PC-9 (cell line): ENCODE measurements around the gene ELMO1. TPM values are rescaled to one million over a fixed set of nuclear protein-coding genes. Genes with fewer than 3 reads are reported as not detected.

Experiments
- BruUV-seq: library from RNA; stranded (reverse); fragments of 400-500 nt; replicated peaks from 2 replicates; lab custom pipeline; 2021; lab: Mats Ljungman, UMichigan
- CTCF ChIA-PET: fragments of 300-600 bp; sonication (Branson Sonifier 250); formaldehyde crosslinking; loops from one replicate; lab custom pipeline; 2022; ENCODE audit warnings: antibody characterized with exemption; lab: Charles Lee
- POLR2A ChIA-PET: fragments of 300-600 bp; sonication (Branson Sonifier 250); formaldehyde crosslinking; loops from one replicate; lab custom pipeline; 2022; ENCODE audit warnings: antibody characterized with exemption; ENCODE audit not compliant: unreplicated experiment; lab: Charles Lee
- DNase-seq, 2 experiments: peaks; one replicate each; pipeline versions ENCODE4 v3.0.0 to v3.0.0-alpha.2; 2015 to 2022; ENCODE audit warnings: mixed read lengths in 1 of 2
- H2AFZ ChIP-seq: fragments of 200-600 bp; sonication (generic); 2 replicates; pipeline ENCODE4 v1.8.1; 2017; ENCODE audit warnings: antibody characterized with exemption
- H3F3A ChIP-seq: fragments of 200-600 bp; sonication (generic); 2 replicates; pipeline ENCODE4 v1.8.1; 2017; ENCODE audit warnings: antibody characterized with exemption, mild to moderate bottlenecking, low read depth; ENCODE audit not compliant: insufficient read depth
- H3K27ac ChIP-seq: fragments of 200-600 bp; sonication (generic); 2 replicates; pipeline ENCODE4 v1.6.1; 2016; ENCODE audit warnings: mixed run types
- H3K27me3 ChIP-seq: fragments of 200-600 bp; sonication (generic); 2 replicates; pipeline ENCODE4 v1.6.1; 2016; ENCODE audit warnings: low read depth, mixed run types; ENCODE audit not compliant: insufficient read depth
- H3K36me3 ChIP-seq: fragments of 200-600 bp; sonication (generic); 2 replicates; pipeline ENCODE4 v1.6.1; 2016; ENCODE audit warnings: low read depth, mixed run types
- H3K4me1 ChIP-seq: fragments of 200-600 bp; sonication (generic); replicated peaks from 2 replicates; pipeline ENCODE4 v1.6.1; 2016; ENCODE audit warnings: mixed run types; ENCODE audit not compliant: insufficient read depth
- H3K4me2 ChIP-seq: fragments of 200-600 bp; sonication (generic); 2 replicates; pipeline ENCODE4 v1.6.1; 2017; ENCODE audit warnings: mixed run types
- H3K4me3 ChIP-seq: fragments of 200-600 bp; sonication (generic); 2 replicates; pipeline ENCODE4 v1.6.1; 2016; ENCODE audit warnings: mixed run types
- H3K79me2 ChIP-seq: fragments of 200-600 bp; sonication (generic); 2 replicates; pipeline ENCODE4 v1.6.1; 2017; ENCODE audit warnings: low read depth, mixed run types
- H3K9me2 ChIP-seq: fragments of 200-600 bp; sonication (generic); 2 replicates; pipeline ENCODE4 v1.8.1; 2017; ENCODE audit warnings: mild to moderate bottlenecking; ENCODE audit not compliant: insufficient read depth
- H3K9me3 ChIP-seq: fragments of 200-600 bp; sonication (generic); 2 replicates; pipeline ENCODE4 v1.8.1; 2016; ENCODE audit warnings: low read depth; ENCODE audit not compliant: insufficient read depth
- H4K20me1 ChIP-seq: fragments of 200-600 bp; sonication (generic); 2 replicates; pipeline ENCODE4 v1.8.1; 2017; ENCODE audit not compliant: insufficient read depth
- EZH2 ChIP-seq: fragments of 200-600 bp; sonication (generic); IDR thresholded peaks from 2 replicates; pipeline ENCODE4 v1.8.0; 2017; ENCODE audit warnings: antibody characterized with exemption, low read depth
- intact Hi-C: fragments of 100-400 bp; cut with micrococcal nuclease; formaldehyde crosslinking; loops from one replicate; pipeline ENCODE4 v1.10.0; 2022; ENCODE audit not compliant: unreplicated experiment
- total RNA-seq: library from RNA; stranded (reverse); gene quantifications from 2 replicates; pipeline ENCODE4 v1.2.3, GENCODE V29; 2021
- TF ChIP-seq, protein P1 (sequence below): fragments of 200-600 bp; sonication (generic); conservative IDR thresholded peaks from 2 replicates; pipeline ENCODE4 v1.6.1; 2017; ENCODE audit warnings: mixed run types, antibody characterized with exemption, mild to moderate bottlenecking, moderate library complexity

ELMO1 gene
- total RNA-seq, 1 experiment from 2014 or later, result 4.8 TPM

DNA sequence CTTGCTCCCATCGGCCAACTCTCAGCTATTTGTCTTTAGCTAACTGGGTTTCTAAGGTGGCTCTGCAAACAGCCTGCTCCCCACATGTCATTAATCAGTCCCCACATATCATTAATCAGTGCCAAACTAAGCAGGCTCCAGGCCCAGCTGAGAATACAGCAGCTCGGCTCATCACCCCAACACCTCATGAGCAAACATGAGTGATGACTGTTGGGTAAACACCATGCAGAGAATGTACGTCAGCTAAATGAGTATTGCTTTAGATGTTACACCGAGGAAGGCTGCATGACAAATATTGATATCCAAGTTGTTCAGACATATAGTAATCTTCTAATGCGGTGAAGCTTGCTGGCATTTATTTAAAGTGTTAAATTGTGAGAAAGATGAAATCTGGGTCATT lies 536.9 kb downstream of the ELMO1 start:
- BruUV-seq, result no TSS peak
- H3K9me2 ChIP-seq, result 0 out of 2 replicates have a peak, but pooled peaks cover 4% of the 10 kb centered on the region
- ChIA-PET CTCF (no interaction called here), POLR2A (no interaction called here)
- H3K27me3 ChIP-seq, result 0 out of 2 replicates have a peak, but pooled peaks cover 22% of the 10 kb centered on the region
- H3K79me2 ChIP-seq, result no peaks in the 10 kb centered on the region
- peaks cover 3% of the 10 kb centered on the region; the same call in 1 of the 2 replicates for H3K9me3 ChIP-seq
- H2AFZ ChIP-seq, result no peak overlapping the region
- no peak overlapping the region for H3K4me3 ChIP-seq
- TF ChIP-seq, protein P1, sequence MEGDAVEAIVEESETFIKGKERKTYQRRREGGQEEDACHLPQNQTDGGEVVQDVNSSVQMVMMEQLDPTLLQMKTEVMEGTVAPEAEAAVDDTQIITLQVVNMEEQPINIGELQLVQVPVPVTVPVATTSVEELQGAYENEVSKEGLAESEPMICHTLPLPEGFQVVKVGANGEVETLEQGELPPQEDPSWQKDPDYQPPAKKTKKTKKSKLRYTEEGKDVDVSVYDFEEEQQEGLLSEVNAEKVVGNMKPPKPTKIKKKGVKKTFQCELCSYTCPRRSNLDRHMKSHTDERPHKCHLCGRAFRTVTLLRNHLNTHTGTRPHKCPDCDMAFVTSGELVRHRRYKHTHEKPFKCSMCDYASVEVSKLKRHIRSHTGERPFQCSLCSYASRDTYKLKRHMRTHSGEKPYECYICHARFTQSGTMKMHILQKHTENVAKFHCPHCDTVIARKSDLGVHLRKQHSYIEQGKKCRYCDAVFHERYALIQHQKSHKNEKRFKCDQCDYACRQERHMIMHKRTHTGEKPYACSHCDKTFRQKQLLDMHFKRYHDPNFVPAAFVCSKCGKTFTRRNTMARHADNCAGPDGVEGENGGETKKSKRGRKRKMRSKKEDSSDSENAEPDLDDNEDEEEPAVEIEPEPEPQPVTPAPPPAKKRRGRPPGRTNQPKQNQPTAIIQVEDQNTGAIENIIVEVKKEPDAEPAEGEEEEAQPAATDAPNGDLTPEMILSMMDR, result no peak
- no peak for TF ChIP-seq EZH2
- no peaks in the 10 kb centered on the region for H3F3A ChIP-seq
- no peaks in the 10 kb centered on the region for H3K36me3 ChIP-seq
- intact Hi-C loops, result no loop called here
- H4K20me1 ChIP-seq, result no peaks in the 10 kb centered on the region
- no peak overlapping the region for H3K4me2 ChIP-seq
- no peak overlapping the region for H3K27ac ChIP-seq
- H3K4me1 ChIP-seq, result no peaks in the 10 kb centered on the region
- no peak for DNase-seq

DNA sequence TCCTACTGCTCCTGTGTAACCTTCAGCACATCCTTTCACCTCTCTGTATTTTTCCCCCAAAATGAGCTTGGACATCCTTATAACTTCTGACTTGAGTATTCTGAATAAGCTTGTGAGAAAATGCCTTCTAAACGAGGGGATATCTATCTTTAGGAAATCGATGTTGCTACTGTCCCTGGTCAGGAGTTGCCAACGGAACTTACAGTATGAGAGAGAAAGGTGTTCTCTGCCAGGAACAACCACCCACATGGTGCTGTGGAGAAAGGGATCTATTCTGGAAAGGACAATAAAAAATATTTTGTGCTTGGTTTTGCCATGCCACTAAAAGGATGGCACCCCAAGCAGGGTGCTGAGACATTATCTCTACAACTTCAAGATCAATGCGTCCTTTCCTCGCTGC lies 537.8 kb downstream of the ELMO1 start:
- POLR2A ChIA-PET, result interaction anchor here (0.8 kb wide), 1 partner anchor 19 kb away, joined by 8 read pairs; no protein-coding TSS in a partner anchor
- Histone ChIP-seq H3K79me2 (no peaks in the 10 kb centered on the region), H3K9me2 (0 out of 2 replicates have a peak, but pooled peaks cover 4% of the 10 kb centered on the region), H3K4me1 (no peaks in the 10 kb centered on the region), H3K9me3 (peaks cover 3% of the 10 kb centered on the region; the same call in 1 of the 2 replicates), H3K36me3 (no peaks in the 10 kb centered on the region), H2AFZ (no peak overlapping the region), H3K4me3 (no peak overlapping the region), H4K20me1 (no peaks in the 10 kb centered on the region), H3K27ac (no peak overlapping the region), H3K27me3 (0 out of 2 replicates have a peak, but pooled peaks cover 22% of the 10 kb centered on the region), H3K4me2 (no peak overlapping the region), H3F3A (no peaks in the 10 kb centered on the region)
- CTCF ChIA-PET, result no interaction called here
- TF ChIP-seq, protein P1, result no peak
- no peak for TF ChIP-seq EZH2
- no TSS peak for BruUV-seq
- intact Hi-C loops, result no loop called here
- DNase-seq, result no peak

DNA sequence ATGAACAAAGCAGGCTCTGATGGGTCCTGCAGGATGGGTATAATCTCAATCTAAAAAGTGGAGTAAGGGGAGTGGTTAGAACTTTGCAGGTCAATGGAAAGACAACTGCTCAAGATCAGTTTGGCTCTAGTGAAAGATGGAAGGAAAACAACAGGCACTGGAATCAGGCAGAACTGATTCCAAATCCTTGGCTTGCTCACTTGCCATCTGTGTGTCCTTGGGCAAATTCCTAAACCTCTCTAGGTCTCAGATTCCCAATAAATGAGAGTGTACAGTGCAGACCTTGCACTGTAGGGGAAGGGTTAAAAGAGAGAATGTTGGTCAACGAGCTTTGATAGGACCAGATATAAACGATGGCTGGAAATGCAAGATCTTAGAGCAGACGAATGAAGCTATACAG lies 538.3 kb downstream of the ELMO1 start:
- no peak overlapping the region for H2AFZ ChIP-seq
- intact Hi-C loops, result no loop called here
- H3K27me3 ChIP-seq, result 0 out of 2 replicates have a peak, but pooled peaks cover 18% of the 10 kb centered on the region
- 0 out of 2 replicates have a peak, but pooled peaks cover 4% of the 10 kb centered on the region for H3K9me2 ChIP-seq
- no peak overlapping the region for H3K4me3 ChIP-seq
- no peaks in the 10 kb centered on the region for H4K20me1 ChIP-seq
- H3K9me3 ChIP-seq, result peaks cover 3% of the 10 kb centered on the region; the same call in 1 of the 2 replicates
- BruUV-seq, result no TSS peak
- no peaks in the 10 kb centered on the region for H3K4me1 ChIP-seq
- TF ChIP-seq, protein P1, result no peak
- TF ChIP-seq EZH2, result no peak
- DNase-seq, result no peak
- H3K79me2 ChIP-seq, result no peaks in the 10 kb centered on the region
- no peaks in the 10 kb centered on the region for H3F3A ChIP-seq
- H3K4me2 ChIP-seq, result no peak overlapping the region
- no peak overlapping the region for H3K27ac ChIP-seq
- POLR2A ChIA-PET, result interaction anchor here (0.8 kb wide), 1 partner anchor 20 kb away, joined by 8 read pairs; no protein-coding TSS in a partner anchor
- CTCF ChIA-PET, result no interaction called here
- no peaks in the 10 kb centered on the region for H3K36me3 ChIP-seq
